T1000 (cell line): ENCODE results near the gene SLC9A7.

ENCODE experiments used
- DNase-seq: peaks from one replicate; lab custom pipeline; 2025; ENCODE audit warnings: mixed read lengths; lab: John Stamatoyannopoulos, UW

Gene SLC9A7

GRCh38 chrX:46573892-46574773, 184.8 kb downstream of the SLC9A7 start:
- no peak for DNase-seq

GRCh38 chrX:46573331-46573891, 185.5 kb downstream of the SLC9A7 start, which contains the start of gene CHST7:
Gene CHST7, plus strand, starts transcription at chrX:46573765. Its CDS starts 167 bp downstream, at chrX:46573932.
- DNase-seq, result peak; percentile 6

DNA sequence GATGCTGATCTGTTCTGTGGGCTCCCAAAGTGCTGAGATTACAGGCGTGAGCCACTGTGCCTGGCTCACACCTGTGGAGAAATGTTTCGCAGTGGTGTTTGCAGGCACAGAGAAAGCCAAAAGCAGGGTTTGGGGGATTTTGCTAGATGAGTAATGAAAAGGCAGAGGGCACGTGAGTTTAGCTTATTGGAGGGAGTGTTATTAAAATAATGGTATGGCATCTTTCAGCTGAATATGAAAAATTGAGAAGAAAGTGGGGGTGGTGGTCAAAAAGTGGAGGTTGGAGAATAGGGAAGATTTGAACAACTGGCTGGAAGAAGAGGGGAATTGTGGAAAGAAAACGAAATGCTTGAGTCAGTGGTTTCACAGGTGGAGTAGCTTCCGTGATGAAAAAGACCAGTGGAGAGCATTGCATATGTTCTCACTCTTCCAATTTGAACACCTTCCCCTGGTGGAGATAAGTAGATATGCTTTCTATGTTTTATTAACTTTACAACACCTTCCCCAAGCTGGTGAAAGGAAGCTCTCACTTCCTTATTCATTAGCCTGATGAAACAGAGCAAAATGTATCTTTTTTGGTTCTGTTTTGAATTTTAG, 186.5 kb downstream of the SLC9A7 start:
- no peak for DNase-seq

DNA sequence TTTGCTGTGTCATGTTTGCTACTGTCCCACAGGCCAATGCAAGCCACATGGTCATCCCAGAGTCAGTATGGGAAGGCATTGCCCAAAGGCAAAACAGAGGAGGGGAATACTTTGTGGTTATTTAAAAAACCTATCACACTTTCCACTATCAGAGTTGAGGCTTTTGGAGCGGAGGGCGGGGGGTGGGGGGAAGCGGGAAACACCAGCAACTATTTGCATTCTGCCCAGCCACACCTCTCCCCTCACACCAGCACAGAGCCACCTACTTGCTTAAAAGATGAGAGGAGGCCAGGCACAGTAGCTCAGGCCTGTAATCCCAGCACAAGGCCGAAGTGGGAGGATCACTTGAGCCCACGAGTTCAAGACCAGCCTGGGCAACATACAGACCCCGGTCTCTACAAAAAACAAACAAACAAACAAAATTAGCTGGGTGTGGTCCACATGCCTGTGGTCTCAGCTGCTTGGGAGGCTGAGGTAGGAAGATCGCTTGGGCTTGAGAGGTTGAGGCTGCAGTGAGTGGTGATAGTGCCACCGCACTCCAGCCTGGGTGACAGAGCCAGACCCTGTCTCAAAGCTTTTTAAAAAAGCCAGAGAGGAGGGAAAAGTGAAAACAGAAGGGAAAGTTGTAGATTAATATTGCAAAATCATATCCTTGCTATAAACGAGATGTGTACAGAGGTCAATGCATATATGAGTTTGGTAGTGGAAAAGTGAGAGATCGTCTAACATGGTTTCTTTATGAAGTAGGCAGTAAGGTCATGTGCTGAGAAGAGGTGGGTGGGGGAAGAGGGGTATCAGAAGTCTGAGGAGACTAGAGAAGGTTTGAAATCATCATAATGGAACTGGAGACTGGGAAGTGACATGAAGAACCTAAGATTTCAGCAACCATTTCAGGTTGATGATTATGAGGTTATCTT, 187.2 kb downstream of the SLC9A7 start:
- no peak for DNase-seq

GRCh38 chrX:46569621-46570020, 189.3 kb downstream of the SLC9A7 start:
- DNase-seq, result no peak

DNA sequence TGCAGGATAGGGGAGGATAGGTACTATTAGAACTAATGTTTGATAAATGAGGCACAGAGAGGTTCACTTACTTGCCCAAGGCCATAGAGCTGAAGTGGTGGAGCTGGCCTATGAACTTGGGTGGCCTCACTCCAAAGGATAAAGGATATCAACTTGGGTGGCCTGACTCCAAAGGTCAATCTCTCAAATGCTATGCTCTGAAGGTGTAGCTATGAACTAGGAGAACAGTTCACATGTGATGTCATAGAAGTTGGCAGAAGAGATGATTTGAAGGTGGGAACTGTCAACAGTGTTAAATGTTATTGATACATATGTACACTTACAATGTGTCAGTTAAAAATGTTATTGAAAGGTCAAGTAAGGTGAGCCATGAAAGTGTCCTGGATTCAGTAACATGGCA, 191.5 kb downstream of the SLC9A7 start:
- no peak for DNase-seq

DNA sequence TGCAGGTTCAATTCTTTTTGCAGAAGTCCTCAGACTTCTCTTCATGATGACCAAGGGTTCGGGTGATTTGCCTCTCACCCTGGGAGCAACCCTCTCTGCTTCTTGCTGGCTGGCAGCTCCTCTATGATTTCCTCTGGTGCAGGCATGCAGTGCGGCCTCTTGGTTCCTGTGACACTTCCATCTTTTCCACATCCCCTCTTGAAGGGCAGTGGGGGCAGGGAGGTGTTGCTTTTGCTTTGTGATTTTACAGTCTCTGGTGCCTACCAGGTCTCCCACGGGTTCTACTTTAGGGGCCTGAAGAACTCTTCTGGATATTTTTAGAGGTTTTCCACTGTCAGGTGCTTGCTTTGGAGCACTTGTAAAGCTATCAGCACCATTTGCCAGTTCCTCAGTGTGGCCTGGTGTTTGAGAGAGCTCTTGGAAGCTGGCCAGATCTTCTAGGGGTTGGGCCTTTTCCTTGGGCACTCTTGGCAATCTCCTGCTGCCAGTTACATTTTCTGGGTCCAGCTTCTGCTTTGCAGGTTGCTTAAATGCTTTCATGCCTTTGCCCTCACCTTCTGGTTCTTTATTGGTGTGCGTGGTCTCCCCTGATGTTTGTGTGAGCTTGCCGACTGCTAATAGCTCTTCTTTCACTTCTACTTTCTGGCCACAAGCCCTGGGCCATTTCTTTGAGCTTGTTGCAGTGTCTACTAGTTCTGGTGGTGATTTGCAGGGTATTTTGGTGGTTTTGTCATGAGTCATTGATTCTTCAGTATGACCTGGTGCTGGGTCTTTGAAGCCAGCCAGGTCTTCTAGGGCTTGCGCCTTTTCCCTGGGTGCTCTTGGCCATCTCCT, 196.9 kb downstream of the SLC9A7 start:
- no peak for DNase-seq

DNA sequence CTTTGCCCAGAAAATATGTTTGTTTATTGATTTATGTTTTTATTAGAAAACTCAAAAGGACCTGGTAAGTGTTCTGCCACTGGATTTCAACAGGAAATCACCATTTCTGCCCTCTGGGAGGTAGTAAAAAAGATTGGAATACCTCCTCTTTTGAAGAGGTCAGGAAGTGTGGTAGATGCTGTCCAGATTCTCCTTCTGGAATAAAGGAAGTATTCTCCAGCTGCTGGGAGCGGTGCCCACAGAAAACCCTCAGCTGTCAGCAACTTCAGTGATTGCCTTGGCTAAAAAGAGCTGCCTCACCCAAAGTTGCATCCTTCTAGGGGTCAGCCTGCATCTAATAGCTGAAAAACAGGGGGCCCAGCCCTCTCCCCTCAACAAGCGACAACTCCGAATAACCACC, 199.9 kb downstream of the SLC9A7 start:
- no peak for DNase-seq

DNA sequence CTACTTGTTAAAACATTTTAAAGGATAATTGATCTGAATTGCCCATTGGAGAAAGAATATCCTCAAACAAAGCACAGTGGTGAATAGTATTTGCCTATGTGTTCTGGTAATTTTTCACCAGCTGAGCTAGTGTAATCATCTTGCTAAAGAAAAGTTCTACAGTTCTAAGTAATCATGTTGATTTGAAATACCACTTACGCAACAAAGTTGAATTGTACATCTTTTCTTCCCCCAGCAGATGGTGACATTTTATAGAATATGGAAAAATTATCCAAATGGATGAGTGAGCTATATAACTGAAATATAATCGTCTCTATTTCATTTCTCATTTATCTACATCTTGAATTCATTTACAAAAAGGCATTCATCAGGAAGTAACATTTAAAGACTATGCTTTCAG, 204.0 kb downstream of the SLC9A7 start:
- no peak for DNase-seq

GRCh38 chrX:46553935-46554334, 205.0 kb downstream of the SLC9A7 start:
- no peak for DNase-seq

DNA sequence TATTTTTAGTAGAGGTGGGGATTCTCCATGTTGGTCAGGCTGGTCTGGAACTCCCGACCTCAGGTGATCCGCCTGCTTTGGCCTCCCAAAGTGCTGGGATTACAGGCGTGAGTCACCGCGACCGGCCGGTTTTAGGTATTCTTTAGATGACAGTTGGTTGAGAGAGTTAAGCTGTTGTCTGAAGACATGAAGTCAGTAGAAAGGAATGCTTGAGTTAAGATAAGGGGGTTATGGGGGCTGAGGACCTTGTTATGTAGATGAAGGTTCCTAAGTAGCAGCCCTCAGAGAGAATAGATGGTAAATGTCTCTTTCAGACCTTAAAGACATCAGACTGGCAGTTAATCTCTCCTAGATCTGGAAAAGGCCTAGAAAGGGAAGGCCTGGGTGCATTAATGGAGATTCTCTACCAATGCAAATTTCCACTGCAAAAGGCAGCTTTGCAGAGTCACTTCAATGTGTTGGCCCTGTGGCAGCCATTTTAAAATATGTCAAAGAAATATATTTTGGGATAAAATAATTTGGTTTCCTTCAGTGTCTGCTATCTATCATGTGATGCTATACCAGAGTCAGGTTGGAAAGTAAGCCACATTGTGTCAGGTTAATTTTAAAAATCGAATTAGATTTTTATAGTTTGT, 207.3 kb downstream of the SLC9A7 start:
- no peak for DNase-seq

- no peak for DNase-seq
Observed at GRCh38 chrX:46549914-46550313, 209.0 kb downstream of the SLC9A7 start.
